ENCODE measurements around the gene SATB2.

The SATB2 gene

DNA sequence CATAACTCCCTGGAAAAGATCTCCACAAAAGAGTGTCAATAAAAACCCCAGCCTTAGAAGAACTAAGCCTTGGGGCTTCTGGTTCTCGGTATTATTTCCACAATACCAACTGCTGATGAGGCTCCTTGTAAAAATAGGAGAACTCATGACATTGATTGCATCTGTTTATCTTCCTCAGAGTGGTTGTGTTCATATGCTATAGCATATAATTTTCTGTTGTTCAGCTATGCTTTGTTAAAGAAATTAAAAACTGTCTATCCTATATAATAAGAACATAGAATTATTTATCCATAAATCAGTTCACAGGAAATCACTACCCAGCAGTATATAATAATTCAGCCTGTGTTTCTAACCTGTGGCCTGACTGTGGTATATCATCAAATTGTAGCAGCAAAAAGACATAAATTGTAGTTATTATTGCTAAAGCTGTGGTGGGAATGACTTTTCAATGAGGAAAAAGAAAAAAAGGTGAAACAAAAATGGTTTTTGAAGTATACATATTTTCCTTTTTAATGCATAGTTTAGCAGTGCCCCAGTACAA, 68.9 kb downstream of the SATB2 start:
- no peak for FAIRE-seq

DNA sequence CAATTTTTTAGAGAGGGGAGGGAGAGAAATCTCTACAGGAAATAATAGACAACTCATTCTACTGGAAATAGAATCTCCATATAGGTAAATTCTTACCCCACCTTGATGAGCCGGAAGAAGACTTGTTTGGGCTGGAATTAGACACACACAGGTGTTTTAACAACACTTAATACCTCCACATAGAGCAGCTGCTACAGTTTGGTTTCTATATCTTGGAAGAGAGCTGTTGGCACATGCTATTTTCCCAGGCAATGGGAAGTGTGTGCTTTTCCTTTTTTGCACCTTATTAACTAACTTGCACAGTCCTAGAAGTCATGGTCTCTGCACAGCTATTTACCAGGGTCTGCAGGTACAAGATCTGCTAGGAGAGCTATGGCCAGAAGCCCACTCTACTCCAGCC, 73.7 kb downstream of the SATB2 start:
- no peak for FAIRE-seq

DNA sequence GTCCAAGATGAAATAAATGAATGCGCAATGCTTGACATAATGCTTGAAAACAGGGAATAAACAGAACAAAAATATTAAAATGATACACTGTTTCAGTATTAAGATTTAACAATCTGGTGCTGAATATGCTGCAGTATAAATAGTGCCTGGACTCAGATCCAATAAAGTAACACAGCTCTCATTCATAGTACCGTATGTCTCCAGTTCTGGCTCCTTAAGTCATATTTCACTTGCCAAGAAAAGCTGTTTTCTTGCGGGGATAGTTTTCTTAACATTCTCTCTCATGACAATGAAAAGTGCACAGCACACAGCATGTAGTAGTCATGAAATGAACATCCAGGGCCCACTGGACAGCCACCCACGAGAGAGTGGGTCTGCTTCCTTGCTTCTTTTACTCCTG, 74.7 kb downstream of the SATB2 start:
- no peak for FAIRE-seq

DNA sequence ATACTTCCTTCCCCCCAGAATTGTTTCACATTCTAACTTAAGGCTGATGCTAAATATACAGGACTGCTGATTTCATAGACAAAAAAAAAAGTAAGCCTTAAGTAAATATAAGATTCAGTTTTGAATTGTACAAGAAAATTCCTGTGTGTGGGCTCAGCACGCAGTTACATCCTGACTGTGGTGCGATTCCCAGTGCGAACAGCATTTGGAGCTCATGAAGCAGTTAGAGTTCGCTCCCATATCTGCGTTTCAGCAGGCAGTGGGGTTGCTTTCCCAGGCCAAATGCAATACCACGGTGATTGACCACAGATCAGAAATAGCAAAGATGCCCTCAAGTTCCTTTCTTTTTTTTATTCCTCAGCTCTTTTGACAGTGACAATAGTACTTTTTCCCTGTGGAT, 75.6 kb downstream of the SATB2 start:
- FAIRE-seq: no peak

DNA sequence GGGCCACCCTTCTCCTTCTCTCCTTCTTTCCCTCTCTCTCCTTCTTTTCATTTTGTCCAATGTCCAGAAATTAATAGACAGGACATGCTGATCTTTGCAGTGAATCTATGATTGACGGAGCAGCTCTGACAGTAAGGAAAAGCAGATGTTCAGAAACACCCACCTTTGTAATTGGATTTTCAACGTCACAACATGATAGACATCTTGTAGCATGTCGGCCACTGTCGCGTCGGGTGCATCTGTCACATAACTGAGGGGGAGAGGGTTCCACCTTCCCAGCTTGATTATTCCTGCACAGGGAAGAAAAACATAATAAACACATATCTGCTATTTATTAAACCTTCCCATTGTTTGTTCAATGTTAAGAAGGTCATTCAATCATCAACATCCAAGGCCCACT, 76.2 kb downstream of the SATB2 start:
- FAIRE-seq: no peak

DNA sequence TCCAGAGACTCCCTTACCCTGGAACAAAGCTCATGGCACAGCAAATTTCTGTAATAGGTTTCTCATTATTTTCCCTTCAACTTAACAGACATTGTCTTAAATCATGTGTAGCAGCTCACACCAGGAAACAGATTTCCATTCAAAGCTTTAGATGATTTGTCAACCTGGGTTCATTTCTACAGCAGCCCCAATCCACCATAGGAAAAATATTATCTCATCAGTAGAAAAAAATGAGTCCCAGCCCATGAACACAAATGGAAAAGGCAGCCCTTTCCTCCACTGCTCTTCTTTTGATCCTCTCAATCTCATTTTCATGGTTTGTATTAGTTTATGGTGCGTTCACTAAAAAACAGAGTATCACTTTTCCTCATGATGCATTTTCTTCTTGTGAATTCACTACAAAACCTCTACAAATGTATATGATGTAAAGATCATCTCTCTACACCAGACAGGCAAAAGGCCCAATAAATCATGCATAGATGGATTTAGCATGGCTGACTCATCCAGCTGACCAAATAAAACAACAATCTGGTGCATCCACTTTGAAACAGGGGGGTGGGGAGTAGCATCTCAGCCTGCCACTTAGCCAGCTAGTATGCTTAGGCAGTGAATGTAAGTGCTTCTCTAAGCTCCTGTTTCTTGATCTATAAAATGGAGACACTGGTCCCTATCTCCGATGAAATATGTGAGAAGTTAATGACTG, 78.6 kb downstream of the SATB2 start:
- no peak for FAIRE-seq

DNA sequence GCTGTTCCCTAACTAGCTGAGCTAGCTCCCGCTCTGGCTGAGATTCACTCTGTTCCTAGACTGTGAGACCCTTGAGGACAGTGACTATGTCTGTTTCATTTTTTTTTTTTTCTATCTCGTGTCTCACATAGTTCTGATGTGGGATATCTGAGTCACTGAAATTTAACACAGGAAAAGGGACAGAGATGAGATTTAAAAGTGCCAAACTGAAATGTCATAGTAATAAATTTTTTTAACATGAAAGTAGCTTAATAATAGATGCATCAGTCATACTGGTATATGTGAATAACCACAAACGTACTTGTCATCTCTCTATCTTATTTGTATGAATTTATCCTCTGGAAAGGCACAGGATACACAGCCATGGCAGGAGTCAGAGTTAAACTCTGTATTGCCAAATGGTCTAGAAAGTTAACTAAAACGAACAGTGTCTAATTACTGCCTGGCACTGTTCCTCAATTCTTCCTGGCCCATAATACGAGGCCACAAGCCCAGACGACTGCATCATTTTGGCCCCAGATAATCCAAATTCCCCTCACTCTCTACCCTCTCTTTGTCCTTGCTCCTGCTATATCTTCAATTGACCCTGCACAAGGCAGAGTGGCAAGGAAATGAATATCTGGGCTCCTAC, 87.5 kb downstream of the SATB2 start:
- no peak for FAIRE-seq

DNA sequence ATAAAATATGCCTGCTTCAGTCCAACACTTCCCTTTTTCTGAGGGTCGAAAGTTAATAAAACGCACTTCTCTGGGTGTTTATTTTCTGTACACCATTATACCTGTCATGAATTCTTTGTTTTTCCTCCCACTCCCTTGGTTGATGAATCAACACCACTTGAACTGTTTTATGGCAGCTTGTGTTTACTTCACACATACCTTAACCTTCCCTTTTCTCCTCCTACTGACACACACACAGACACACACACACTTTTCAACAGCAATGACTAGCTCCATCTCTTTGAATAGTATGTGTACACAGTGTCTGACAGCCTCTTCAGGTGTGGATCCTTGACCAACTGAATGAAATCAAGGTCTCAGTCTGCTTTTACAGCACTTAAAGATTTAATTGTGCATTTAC, 91.3 kb downstream of the SATB2 start:
- FAIRE-seq: no peak

DNA sequence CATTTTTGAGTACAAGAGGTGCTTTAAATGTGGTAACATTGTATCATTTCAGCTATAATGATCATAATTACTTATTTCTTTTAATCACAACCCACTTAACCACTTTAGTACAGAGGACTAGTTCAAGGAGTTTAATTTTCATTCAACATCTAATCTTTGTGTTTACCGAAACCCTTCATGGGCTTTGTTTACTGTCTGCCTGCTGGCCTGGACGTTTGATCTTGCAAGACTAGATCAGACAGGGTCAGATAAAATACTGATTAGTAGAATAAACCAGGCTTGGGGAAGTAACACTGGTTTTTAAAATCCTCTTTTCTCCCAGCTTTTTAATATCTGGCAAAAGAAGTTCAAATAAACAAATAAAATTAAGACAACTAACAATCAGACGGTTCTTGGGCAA, 93.6 kb downstream of the SATB2 start:
- no peak for FAIRE-seq

DNA sequence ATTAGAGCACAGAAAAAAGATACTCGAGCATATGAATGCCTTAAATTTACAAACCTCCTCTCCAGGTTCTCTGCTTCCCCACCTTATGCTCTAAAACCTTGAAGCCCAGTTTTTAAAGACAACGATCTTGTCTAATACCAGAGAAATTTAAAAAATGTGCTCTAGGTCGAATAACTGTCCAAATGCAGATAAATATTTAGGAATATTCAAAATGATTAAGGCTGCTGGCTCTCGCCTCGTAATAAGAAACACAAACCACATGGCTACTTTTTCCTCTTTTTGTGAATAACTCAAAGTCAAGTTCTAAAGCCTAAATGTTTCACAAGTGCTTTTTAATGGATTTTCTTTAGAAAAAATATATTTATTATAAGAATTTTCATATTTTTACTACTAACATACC, 101.3 kb downstream of the SATB2 start:
- FAIRE-seq: no peak

DNA sequence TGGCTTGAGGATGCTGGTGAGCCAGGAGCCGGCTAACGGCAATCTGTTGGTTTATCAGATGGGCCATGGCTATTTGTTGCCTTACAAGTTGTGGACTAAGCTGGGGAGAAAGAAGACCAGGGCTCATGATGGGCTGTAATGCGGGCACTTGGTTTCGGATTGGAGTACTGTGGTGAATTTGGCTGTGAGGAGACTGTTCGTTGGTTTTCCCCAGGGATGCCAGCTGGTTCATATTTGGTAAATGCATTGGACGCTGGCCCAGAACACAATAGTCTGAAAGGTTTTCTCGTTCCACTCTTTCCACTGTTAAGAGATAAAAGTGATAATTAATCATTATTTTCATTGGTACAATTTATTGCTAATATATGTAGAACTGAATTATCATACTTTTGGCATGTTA, 108.9 kb downstream of the SATB2 start:
- no peak for FAIRE-seq

DNA sequence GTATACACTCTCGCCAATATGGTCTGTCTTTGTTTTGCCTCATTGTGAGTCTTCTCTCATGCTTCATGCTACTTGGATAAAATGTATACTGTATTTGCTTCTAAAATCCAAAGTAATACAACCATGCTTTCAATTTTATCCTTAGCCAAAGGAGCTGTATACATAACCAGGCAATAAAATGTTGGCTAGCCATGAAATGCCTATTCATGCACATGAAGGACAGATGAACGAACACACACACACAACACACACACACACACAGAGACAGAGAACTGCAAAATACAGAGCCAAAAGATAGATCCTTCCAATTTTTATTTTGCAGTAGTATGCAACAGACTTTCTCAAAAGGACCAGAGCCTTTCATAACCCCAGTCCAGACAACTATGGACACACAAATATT, 113.7 kb downstream of the SATB2 start:
- FAIRE-seq: no peak

DNA sequence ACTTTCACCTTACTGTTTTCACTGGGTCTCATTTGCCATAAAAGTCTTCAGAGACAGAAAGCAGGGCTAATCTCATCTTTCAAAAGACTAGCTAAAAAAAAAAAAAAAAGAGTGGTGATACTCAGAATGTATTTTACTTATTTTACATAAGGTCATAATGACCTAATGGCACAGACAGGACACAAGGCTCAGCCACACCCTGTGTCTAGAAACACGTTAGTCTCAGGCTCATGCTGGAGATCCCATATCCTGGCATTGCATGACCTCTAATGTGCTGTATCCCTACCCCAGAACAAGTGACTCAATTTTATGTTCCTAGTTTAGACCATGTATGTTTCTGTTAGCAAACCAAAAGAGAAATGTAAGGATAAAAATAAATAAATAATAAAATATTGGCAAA, 115.4 kb downstream of the SATB2 start:
- FAIRE-seq: no peak

DNA sequence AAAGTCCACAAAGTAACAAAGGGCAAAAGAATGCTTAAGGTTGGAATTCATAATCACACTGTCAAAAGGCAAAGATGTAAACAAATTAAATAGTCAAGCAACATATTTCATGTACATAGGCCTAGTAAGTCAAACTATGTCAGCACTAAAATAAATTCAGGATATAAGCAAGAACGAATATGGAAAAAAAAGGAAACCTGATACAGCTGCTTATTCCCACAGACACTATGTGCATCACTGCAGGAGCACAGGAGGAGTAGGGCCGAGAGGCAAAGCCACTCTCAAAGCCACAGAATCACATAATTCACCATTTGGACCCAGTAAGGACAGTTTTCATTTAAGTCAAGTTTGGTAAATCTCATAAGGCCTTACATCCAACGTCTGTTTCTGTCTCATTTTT, 116.6 kb downstream of the SATB2 start:
- no peak for FAIRE-seq

DNA sequence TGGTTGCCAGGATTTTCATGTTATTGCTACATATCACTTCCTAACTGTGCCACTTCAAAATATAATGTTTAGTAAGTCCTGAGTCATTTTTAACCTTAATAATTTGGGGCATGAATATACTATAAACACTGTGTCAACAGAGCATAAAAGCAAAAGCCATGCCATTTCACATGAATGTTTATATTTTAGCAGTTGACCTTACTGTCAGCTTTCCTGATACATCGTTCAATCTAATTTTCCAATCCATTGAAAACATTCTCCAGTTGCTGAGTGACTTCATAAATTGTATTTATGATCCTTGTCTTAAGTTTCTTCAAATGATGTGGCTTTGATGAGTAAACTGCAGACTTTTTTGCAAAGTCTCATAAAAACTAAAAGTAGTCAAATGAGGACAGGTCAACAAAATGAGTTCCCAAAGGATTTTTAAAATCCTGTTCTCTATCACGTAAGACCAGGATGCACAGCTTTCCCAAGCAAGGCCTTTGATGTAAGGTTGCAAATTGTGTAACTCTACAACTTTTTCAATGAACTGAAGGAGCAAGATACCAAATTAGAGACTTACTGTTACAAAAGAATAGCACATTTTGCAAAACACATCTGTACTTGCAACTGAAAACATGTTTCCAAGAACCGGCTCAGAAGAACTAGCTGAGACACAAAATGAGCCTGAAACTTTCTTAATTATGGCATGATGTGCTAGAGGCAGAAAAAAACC, 117.7 kb downstream of the SATB2 start:
- no peak for FAIRE-seq

DNA sequence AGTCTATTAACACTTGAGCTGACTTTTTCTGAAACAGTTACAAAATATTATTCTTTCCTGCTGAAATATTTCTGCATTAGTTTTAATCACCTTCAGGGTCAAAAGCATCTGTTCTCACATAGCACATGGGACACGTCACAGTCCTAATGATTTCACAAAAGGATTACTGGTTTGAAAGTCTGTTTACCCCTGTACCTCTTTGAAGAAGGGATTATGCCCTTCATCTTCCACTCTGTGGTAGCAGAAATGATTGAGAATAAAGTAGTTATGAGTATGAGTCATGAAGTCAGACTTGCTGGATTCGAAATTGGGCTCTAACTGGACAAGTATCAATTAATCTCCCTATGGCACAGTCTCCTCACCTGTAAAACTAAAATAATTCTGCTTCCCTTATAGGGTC, 121.2 kb downstream of the SATB2 start:
- FAIRE-seq: no peak

DNA sequence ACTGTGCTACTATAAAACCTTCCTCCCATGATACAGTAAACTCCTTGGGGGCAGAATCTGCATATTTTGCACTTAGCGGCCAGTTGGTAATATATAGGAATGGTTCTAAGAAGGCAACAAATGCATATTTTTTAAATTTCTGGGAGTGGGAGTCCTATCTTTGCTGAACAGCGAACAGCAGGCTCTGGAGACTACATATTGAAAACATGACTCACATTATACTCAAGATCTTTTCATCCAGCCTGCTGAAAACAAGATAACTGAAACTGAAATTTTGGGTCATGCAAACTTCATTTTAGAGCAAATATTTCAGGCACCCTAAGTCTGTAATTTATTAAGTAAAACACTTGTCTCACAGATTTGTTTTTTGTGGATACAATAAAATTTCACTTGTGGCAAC, 122.2 kb downstream of the SATB2 start:
- FAIRE-seq: no peak

DNA sequence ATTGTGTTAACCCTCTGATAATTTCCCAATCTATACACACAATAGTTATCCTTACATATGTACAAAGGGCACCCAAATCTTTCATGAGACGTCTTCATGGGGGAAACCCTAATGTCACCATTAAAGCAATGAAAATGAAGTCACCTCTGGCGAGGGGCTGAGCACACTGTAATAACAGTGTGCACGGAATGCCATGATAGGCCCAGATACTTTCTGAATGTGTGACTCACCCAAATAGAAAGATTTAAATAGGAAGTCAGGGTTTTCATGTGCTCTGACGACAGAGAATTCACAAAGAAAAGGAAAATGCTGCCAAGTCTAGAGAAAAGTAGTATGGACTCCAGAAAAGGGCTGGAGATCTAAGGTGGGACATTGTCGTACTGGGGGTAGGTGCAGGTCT, 128.3 kb downstream of the SATB2 start:
- no peak for FAIRE-seq

DNA sequence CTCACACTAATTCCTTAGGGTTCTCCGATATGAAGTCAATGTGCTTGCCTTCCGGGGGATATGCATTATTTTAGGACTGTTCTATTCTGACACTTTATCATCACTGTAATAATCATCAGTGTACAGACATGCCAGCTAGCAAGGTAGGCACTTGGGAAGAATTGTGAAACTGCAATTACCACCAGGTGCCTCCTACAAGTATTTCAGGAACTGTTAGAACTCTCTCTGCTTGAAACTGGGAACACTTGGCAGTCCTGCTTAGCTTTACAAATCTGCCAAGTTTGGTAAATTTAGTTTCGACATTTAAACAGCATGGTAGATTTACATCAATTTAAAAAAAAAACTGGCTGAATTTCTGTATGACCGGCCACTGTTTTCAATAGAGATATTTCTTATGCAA, 128.7 kb downstream of the SATB2 start:
- FAIRE-seq: no peak

DNA sequence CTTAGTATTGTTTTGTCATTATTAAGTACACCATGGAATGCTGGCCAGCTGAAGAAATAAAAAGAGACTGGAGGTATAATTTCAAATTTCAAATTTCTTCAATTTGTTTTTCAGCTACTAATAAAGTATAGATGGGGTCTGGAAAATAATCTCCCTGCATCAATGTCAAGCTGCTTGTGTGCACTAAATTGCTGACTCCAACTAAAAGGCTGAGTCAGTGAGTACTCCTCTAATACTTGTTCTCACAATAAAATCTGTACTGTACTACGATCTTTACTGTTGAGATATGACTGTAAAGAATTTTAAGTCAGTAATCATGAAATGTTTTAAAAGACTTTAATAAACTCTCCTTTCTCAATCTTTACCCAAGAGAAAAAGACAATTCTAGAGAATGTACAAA, 131.9 kb downstream of the SATB2 start:
- no peak for FAIRE-seq

DNA sequence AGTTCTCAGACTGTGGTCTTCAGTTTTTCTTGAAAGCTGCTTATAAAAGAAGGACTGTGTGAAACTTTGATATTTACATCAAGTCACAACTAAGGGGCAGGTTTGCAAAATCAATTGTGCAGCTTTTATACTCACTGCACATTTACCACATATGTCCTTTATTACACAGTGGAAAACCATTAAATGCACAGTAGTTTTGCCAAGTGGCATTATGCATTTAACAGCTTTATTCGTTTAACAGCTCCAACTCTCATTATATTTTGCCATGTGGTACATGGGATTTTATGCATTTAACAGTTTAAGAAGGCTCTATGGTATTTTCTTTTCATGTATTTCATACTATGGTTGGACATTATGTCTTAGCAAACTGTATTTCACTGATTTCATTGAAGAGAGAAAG, 135.6 kb downstream of the SATB2 start:
- no peak for FAIRE-seq

DNA sequence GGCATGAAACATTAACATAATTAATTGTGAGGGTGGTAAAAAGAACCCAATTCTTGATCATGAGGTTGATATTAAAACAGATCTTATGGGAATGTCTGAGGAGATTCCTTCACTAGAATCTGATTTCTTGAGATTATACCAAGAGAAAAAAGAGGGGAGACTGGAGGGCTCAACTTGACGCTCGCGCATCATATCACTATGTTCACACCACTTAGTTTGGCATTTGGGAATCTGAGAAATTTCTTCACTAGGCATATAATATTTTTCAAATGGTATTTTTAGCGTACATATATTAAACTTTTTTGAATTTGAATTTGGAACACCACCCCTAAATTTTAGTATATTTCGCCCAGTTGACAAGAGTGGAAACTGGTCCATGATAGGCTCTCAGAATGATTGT, 140.1 kb downstream of the SATB2 start:
- no peak for FAIRE-seq

DNA sequence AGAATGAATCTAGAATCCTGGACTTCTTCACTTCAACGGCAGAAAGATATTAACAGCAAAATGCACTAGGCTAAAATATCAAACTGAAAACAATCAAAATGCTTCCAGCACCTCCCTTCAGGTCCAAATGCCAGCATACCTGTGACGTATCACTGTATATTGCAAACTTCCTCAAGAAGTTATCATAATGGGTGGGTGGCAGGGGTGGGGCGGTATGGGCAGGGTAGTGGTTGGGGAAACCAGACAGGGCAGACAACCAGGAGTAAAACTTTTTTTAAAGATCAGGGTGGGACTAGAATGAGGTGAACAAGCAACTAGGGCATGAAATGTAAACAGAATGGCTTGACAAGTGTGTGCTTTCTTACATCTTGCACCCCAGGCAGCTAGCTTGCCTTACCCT, 140.9 kb downstream of the SATB2 start:
- FAIRE-seq: no peak

Data from TTC549 (cell line).